ENCODE data around the gene P4HA2.

- TF ChIP-seq FOXM1 (IDR thresholded peaks at IDR 0.05; ENCODE audit: low read depth) = no peak
- no peak for TF ChIP-seq TAF1 (IDR thresholded peaks at IDR 0.05; ENCODE audit: borderline replicate concordance, low read depth, low read length)
- TF ChIP-seq RAD21 (IDR thresholded peaks at IDR 0.05; ENCODE audit: low read length) = no peak
- TF ChIP-seq POLR2AphosphoS5 (IDR thresholded peaks at IDR 0.05; ENCODE audit: low read depth, low read length) = no peak
- TF ChIP-seq RCOR1 (IDR thresholded peaks at IDR 0.05; ENCODE audit: low read length) = no peak
- TF ChIP-seq CHD2 (IDR thresholded peaks at IDR 0.05; ENCODE audit: low read length, partially characterized antibody) = no peak
These were observed 49.6 kb upstream of the P4HA2 start for GRCh38 chr5:132277256-132277655.

Data from SK-N-SH (cell line).